NCI-H1105 (cell line): ENCODE measurements around the gene KCNQ4.

Source experiments
- DNase-seq: peaks from one replicate; lab custom pipeline; 2025; lab: John Stamatoyannopoulos, UW

Gene KCNQ4

GRCh38 chr1:40840526-40841323, 57.1 kb downstream of the KCNQ4 start:
- DNase-seq = no peak

DNA sequence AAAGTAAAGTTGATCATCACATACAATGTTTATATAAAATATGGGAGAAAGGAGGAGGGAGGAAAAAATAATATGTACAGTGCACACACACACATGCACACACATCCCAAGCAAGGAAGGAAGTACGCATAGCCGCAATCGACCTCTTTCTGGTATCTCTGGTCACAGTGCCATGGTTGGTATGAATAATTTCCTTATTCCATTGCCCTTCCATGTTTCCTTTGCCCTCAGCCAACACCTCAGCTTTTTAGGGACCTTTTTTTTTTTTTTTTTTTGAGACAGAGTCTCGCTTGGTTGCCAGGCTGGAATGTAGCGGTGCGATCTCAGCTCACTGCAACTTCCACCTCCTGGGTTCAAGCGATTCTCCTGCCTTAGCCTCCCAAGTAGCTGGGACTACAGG, 58.0 kb downstream of the KCNQ4 start:
- no peak for DNase-seq

- no peak for DNase-seq
These were observed 58.6 kb downstream of the KCNQ4 start for GRCh38 chr1:40842207-40842606.

GRCh38 chr1:40842691-40843090, 59.1 kb downstream of the KCNQ4 start:
- no peak for DNase-seq

- no peak for DNase-seq
These were observed 60.5 kb downstream of the KCNQ4 start for GRCh38 chr1:40844079-40844478.

GRCh38 chr1:40844887-40845878, 61.6 kb downstream of the KCNQ4 start:
- no peak for DNase-seq

- DNase-seq = no peak
These were observed 62.3 kb downstream of the KCNQ4 start for GRCh38 chr1:40845895-40846294.

- DNase-seq = no peak
These were observed 63.6 kb downstream of the KCNQ4 start for GRCh38 chr1:40847023-40847745.

DNA sequence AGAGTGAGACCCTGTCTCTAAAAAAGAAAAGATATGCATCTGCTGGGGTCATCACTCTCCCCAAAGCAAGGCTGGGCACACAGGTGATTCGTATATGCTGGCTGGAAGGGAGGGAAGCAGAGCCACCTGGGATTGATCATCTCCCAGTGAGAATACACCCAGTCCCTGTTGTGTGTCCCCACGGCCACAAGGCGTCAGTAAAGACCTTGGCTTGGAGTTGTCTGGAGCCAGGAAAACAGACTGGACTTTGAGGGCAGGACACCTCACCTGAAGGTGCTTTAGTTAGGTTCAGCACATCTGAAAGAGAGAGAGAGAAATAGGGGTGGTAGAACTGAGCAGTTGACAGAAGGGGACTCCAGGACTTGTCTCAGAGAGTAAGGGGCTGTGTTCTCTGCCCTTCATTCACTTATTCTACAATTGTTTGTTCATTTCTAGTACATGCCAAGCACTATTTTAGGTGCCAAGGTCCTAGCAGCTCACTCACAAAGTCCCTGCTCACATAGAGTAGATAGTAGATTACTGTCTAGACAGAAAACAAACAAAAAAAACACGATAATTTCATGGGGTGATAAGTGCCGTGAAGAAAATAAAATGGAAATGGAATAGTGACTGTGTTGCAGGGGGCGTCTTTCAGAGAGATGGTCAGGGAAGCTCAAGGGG, 65.1 kb downstream of the KCNQ4 start:
- peak; percentile 27 for DNase-seq

- peak; percentile 43 for DNase-seq
These were observed 66.4 kb downstream of the KCNQ4 start for GRCh38 chr1:40849801-40850592.

GRCh38 chr1:40851643-40852042, 68.1 kb downstream of the KCNQ4 start:
- no peak for DNase-seq

DNA sequence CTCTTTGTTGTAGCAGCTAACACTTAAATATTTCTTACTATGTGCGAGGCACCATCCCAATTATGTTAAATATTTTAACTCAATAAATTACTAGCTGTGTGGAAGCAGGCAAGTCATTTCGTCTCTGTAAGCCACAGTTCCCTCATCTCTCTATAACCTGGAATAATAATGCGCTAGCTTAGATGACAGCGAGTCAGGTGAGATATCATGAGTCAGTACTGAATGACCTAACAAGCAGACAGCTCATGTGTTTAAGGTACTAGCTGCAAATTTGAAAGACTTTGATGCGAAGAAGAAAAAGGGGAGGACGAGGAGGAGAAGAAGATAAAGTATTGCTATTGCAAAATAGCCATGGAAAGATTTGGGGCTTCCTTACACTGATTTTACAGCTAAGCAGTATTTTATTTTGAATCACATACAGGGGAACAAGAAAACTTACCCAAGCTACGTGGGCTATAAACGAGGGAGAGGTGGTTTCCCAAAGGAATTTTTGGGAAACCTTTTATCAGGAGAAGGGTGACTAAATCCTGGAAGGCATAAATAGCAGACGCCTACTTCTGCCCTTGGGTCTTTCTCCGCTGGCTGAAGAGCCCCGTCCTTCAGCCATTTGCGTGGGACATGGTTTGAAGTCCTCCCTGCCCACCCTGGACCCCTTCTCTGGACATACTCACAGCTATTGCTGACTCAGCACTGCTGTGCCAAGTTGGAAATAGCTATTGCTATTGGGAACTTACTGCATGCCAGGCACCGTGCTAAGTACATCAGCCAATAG, 69.7 kb downstream of the KCNQ4 start:
- no peak for DNase-seq

GRCh38 chr1:40853885-40854170, 70.2 kb downstream of the KCNQ4 start:
- no peak for DNase-seq

DNA sequence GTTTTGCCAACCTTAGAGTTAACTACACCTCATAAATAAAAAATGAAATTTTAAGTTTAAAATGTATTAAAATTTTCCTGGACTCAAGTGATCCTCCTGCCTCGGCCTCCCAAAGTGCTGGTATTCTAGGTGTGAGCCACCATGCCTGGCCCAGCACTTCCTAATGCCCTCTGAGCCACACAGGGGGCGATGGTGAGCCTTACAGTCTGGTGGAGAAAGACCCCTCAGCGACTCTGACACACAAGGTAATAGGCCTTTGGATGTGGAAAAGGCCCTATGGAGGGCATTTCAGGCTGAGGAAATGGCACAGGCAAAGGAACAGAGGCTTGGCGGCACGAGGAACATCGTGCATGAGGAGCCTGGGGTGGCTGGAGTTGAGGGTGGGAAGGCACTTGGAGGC, 71.9 kb downstream of the KCNQ4 start:
- DNase-seq = no peak

DNA sequence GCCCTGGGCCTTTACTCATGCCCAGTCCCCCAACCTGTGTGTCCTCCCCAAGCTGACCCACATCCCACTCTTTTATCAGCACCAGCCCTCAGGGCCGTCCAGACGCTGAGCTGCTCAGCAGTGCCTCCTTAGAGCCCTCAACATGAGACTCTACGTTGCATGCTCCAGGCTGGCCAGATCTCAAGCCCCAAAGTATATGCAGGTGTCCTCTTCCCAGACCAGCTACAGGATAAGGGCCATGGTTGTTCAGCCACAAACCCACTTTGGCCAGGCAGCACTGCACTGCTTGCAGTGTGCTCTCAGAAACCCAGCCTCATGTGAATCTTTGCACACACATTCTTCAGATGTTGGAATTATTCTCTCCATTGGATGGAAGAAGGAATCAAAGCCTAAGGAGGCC, 72.5 kb downstream of the KCNQ4 start:
- DNase-seq = no peak

DNA sequence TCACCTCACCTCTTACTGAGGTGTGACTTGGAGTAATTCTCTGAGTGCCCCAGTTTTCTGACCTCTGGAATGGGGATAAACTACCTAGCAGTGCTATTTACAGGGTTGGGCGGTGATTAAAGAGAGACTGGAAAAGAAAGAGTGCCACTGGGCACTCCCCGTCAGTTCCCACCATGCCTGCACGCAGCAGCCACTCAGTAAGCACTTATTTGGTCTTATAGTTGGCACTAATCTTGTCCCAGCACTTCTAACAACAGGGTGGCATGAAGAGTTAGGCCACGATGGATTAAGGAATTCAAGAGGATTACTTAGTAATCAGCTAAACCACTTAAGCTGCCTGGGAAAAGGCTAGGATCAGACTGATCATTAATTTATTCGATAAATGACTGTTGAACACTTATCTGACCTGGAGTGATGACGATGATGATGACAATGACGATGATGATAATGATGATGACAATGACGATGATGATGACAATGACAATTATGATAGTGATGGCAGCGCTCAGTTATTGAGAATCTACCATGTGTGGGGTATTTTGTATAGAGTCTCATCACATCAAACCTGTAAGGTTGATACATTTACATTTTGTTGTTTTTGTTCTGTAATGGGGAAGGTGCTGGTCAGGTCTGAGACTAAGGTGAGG, 73.2 kb downstream of the KCNQ4 start:
- DNase-seq = no peak

DNA sequence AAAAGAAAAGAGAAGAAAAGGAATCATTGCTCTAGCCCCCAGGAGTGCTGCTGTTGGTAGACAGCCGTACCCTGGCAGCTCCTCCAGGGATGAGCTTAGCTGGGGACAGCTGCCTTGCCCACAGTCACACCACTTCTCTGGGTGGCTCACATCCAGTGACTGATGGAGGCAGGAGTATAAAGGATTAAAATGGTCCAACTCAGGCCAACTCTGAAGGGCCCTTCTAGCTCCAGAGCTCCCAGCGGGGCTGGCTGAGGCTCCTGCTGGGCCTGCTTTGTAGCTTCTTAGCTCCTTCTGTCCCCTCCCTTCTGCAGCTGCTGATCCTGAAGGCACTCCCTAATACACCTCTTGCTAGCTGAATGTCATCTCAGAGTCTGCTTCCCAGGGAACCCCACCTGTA, 74.2 kb downstream of the KCNQ4 start:
- DNase-seq = no peak

DNA sequence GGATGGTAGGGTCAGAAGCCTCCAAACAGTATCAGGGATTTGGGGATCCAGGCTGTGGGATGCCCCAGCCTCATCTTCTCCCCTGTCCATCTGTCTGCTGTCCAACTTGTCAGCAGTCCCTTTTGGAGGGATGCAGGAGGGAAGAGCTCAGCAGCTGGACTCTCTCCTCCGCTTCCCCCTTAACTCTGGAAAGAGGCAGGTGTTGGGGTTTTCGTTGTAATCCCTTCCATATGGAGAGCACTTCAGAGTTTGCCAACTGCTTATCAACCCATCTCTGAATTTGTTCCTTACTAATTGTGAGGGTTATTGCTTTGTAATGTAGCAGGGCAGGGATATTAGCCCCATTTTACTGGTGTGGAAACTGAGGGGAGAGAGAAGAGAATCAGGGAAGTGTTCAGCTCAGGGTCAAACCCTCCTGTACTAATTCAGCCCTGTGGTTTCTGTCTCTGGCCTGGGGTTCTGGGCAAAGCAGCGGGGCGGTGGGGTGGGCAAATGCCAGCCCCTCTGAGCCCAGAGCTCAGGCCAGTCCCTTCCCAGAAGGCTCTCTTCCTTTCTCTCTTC, 75.3 kb downstream of the KCNQ4 start:
- DNase-seq = no peak

DNA sequence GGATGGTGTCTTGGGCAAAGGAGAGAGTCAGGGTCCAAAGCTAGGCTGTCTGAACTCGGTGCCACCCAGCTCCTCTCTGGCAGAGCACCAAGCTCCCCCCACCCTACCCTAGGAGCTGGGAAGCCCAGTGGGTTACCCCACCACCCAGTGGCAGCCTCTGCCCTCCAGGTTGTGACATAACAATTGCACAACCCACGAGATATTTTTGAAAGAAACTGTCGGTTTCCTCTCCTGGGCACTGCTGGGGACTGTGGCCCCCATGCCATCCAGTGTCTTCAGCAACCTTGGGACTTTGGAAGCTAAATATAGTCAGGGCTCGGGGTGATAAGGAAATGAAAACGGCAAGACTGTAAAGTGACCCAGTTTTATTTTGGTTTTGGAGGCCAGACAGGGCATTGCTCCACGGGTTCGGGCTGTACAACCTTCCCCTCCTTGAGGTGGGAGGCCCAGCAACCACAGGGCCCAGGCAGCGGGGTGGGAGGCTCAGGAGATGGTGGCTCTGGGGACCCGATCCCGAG, 77.2 kb downstream of the KCNQ4 start:
- DNase-seq = no peak
